Thyroid gland (tissue), 4 donors: ENCODE results near the gene PDE4A.

Source experiments
- CTCF ChIP-seq, 6 experiments: fragments of 200-600 bp in 3 of 6; fragments of 450-650 bp in 3 of 6; sonication (generic) in 3 of 6; IDR thresholded peaks; one replicate each; pipeline ENCODE4 v1.5.1; 2016 to 2019; ENCODE audit warnings: antibody characterized with exemption in 6 of 6, mild to moderate bottlenecking in 2 of 6, inconsistent platforms in 1 of 6, moderate library complexity in 1 of 6
- POLR2A ChIP-seq, 2 donors: fragments of 450-650 bp; IDR thresholded peaks; one replicate each; pipeline ENCODE4 v1.6.1; 2017; ENCODE audit warnings: antibody characterized with exemption in 2 of 2, mild to moderate bottlenecking in 2 of 2, moderate library complexity in 1 of 2

GRCh38 chr19:10395917-10396316 lies 24.4 kb upstream of the PDE4A start:
- no peak for TF ChIP-seq POLR2A (IDR thresholded peaks at IDR 0.05)
- TF ChIP-seq CTCF (IDR thresholded peaks at IDR 0.05) = no peak
